ENCODE data around the gene MRPS6.

The MRPS6 gene

DNA sequence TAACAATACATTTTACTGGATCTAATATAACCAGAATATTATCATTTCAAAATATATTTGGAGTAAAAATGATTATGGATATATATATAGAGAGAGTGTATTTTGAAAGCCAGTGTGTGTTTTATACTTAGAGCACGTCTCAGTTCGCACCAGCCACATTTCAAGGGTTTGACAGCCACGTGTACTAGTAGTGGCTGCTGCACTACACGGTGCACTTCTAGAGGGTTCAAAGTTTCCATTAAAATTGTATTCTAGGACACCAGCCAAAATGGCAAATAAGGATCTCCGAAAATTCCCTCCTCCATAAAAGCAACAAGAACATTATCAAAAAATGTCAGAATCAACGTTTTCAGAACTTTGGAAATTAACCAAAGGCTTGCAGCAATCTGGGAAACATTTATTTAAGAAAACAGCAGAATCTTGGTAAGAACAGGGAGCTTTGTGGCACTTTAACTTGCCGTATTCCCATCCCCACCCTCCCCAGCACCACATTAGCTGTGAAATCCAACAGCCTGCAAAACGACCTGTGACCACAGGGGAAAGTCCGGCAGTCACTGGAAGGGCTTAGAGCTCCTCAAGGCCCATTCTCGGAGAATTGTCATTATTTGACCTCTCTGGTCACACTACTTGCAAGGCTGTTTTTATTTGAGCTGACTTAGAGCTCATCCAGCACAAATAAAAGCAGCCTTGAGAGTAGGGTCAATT, 33.5 kb upstream of the MRPS6 start:
- Histone ChIP-seq H3K36me3 (ENCODE audit: control insufficient read depth, insufficient read depth, low read length) (no peaks in the 10 kb centered on the region), H3K4me1 (ENCODE audit: control insufficient read depth, insufficient read depth, low read length, poor library complexity, severe bottlenecking) (peaks cover 21% of the 10 kb centered on the region), H3K9me3 (ENCODE audit: control insufficient read depth, low read length) (no peaks in the 10 kb centered on the region), H3K4me3 (ENCODE audit: extremely low read depth, insufficient read depth, low read length, poor library complexity, severe bottlenecking) (no peak overlapping the region), H3K27ac (ENCODE audit: low read depth, low read length, severe bottlenecking) (no peak overlapping the region)
- 71 to 76% methylated on average over 7 to 9 of the region's 10 CpGs for WGBS, 2 experiments (ENCODE audit: insufficient coverage in 2 of 2)

DNA sequence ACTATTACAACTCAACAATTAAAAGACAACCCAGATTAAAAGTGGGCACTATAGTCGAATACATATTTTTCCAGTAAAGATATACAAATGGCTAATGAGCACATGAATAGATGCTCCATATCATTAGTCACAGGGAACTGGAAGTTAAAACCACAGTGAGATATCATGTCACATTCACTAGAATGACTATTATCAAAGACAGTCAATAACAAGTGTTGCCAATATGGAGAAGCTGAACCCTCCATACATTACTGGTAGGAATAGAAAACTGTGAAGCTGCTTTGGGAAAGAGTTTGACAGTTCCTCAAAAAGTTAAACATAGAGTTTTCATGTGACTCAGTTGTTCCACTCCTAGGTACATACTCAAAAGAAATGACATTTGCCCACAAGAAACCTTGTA, 30.6 kb upstream of the MRPS6 start:
- Histone ChIP-seq H3K4me1 (ENCODE audit: control insufficient read depth, insufficient read depth, low read length, poor library complexity, severe bottlenecking) (peaks cover 7% of the 10 kb centered on the region), H3K27ac (ENCODE audit: low read depth, low read length, severe bottlenecking) (no peak overlapping the region), H3K36me3 (ENCODE audit: control insufficient read depth, insufficient read depth, low read length) (no peaks in the 10 kb centered on the region), H3K9me3 (ENCODE audit: control insufficient read depth, low read length) (no peaks in the 10 kb centered on the region), H3K4me3 (ENCODE audit: extremely low read depth, insufficient read depth, low read length, poor library complexity, severe bottlenecking) (no peak overlapping the region)
- WGBS, 2 experiments (ENCODE audit: insufficient coverage in 2 of 2) = no CpG with 5 or more reads among the region's 1 CpG

DNA sequence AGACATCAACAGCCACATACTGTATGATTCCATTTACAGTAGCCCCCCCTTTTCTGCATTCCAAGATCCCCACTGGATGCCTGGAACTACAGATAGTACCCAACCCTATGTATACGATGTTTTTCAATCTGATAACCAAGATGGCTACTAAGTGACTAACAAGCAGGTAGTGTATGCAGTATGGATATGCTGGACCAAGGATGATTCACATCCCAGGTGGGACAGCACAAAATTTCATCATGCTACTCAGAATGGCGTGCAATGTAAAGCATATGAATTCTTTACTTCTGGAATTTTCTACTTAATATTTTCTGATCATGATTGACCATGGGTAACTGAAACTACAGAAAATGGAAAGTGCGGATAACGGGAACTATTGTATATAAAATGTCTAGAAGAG, 30.0 kb upstream of the MRPS6 start:
- Histone ChIP-seq H3K9me3 (ENCODE audit: control insufficient read depth, low read length) (no peaks in the 10 kb centered on the region), H3K4me3 (ENCODE audit: extremely low read depth, insufficient read depth, low read length, poor library complexity, severe bottlenecking) (no peak overlapping the region), H3K27ac (ENCODE audit: low read depth, low read length, severe bottlenecking) (no peak overlapping the region), H3K36me3 (ENCODE audit: control insufficient read depth, insufficient read depth, low read length) (no peaks in the 10 kb centered on the region), H3K4me1 (ENCODE audit: control insufficient read depth, insufficient read depth, low read length, poor library complexity, severe bottlenecking) (peaks cover 1% of the 10 kb centered on the region)
- WGBS, 2 experiments (ENCODE audit: insufficient coverage in 2 of 2) = 89 to 97% methylated on average over 2 to 3 of the region's 4 CpGs

DNA sequence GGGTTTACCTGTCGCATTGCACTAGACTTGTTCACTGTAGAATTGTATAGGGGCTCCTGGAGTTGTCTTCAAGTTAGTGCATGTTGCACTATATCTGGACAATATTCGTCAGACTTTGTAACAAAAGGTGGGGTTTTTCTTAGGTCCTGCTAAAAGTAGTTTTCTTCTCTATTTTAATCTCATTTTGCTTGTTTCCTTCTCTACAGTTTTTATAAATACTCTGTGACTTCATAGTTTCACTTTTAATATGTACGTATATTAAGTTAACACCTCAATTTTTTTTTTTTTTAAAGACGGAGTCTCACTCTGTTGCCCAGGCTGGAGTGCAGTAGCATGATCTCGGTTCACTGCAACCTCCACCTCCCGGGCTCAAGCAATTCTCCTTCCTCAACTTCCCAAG, 26.5 kb upstream of the MRPS6 start:
- WGBS, 2 experiments (ENCODE audit: insufficient coverage in 2 of 2) = 90% methylated on average over 2 of the region's 6 CpGs; no CpG with 5 or more reads in 1 of the 2 experiments
- H3K27ac ChIP-seq (ENCODE audit: low read depth, low read length, severe bottlenecking) = no peak overlapping the region
- no peaks in the 10 kb centered on the region for H3K36me3 ChIP-seq (ENCODE audit: control insufficient read depth, insufficient read depth, low read length)
- H3K9me3 ChIP-seq (ENCODE audit: control insufficient read depth, low read length) = no peaks in the 10 kb centered on the region
- H3K4me3 ChIP-seq (ENCODE audit: extremely low read depth, insufficient read depth, low read length, poor library complexity, severe bottlenecking) = no peak overlapping the region
- no peaks in the 10 kb centered on the region for H3K4me1 ChIP-seq (ENCODE audit: control insufficient read depth, insufficient read depth, low read length, poor library complexity, severe bottlenecking)

DNA sequence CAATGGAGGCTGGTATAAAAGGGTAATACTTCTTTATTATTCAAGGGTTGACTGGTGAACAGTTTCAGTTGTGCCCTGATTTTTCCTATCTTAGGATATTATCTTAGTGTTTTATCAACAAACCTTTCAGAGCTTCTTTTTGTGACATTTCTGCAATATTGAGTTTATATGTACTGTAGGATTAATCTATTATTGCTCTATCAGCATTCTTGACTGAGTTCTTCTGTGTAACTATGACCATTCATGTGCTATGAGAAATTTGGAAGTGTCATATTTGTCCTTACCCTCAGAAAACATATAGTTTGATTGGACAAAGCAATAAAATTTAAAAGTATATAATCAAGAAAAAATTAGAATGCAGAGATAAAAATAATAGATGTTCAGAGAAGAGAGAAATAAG, 25.5 kb upstream of the MRPS6 start:
- no peak overlapping the region for H3K4me3 ChIP-seq (ENCODE audit: extremely low read depth, insufficient read depth, low read length, poor library complexity, severe bottlenecking)
- H3K4me1 ChIP-seq (ENCODE audit: control insufficient read depth, insufficient read depth, low read length, poor library complexity, severe bottlenecking) = no peaks in the 10 kb centered on the region
- H3K9me3 ChIP-seq (ENCODE audit: control insufficient read depth, low read length) = no peaks in the 10 kb centered on the region
- H3K27ac ChIP-seq (ENCODE audit: low read depth, low read length, severe bottlenecking) = no peak overlapping the region
- H3K36me3 ChIP-seq (ENCODE audit: control insufficient read depth, insufficient read depth, low read length) = no peaks in the 10 kb centered on the region

DNA sequence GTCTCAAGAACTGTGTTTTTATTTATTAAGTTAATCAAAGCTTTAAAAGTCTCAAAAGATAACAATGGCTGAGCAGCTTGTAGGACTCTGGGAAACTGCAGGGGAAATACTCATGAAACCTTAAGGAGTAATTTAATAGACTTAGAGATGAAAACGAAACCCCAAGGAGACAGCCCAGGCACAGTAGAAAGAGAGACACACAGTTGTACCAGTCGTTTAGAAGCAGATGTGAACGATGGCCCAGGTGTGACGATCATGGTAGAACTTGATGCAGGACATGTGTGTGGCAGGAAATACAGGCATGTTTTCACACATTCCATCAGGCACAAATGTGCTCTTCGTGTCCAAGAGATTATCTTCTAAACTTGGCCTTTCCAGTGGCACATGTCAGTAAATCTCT, 21.2 kb upstream of the MRPS6 start:
- Histone ChIP-seq H3K27ac (ENCODE audit: low read depth, low read length, severe bottlenecking) (no peak overlapping the region), H3K36me3 (ENCODE audit: control insufficient read depth, insufficient read depth, low read length) (no peaks in the 10 kb centered on the region), H3K4me1 (ENCODE audit: control insufficient read depth, insufficient read depth, low read length, poor library complexity, severe bottlenecking) (no peaks in the 10 kb centered on the region), H3K9me3 (ENCODE audit: control insufficient read depth, low read length) (no peaks in the 10 kb centered on the region), H3K4me3 (ENCODE audit: extremely low read depth, insufficient read depth, low read length, poor library complexity, severe bottlenecking) (no peak overlapping the region)
- 93 to 97% methylated on average over 5 of the region's 5 CpGs for WGBS, 2 experiments (ENCODE audit: insufficient coverage in 2 of 2)

DNA sequence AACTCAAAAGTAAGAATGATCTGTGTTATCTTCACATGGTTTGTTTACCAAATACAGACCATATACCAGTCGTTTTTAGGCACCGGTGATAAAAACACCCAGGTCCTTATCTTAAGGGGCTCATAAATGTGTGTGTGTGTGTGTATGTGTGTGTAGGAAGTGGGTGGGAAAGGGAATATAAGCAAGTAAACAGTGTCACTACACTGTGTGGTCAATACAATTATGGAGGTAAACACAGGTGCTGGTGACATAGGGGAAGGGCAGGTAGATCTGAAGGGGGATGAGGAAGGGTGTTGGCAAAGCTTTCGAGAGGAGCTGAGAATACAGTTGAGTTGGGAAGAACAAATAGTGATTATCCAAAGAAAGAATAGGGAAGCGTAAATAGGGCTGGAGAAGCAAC, 19.1 kb upstream of the MRPS6 start:
- Histone ChIP-seq H3K36me3 (ENCODE audit: control insufficient read depth, insufficient read depth, low read length) (no peaks in the 10 kb centered on the region), H3K4me3 (ENCODE audit: extremely low read depth, insufficient read depth, low read length, poor library complexity, severe bottlenecking) (no peak overlapping the region), H3K27ac (ENCODE audit: low read depth, low read length, severe bottlenecking) (no peak overlapping the region), H3K9me3 (ENCODE audit: control insufficient read depth, low read length) (no peaks in the 10 kb centered on the region), H3K4me1 (ENCODE audit: control insufficient read depth, insufficient read depth, low read length, poor library complexity, severe bottlenecking) (no peaks in the 10 kb centered on the region)
- WGBS, 2 experiments (ENCODE audit: insufficient coverage in 2 of 2) = 88 to 100% methylated on average over 2 of the region's 4 CpGs

DNA sequence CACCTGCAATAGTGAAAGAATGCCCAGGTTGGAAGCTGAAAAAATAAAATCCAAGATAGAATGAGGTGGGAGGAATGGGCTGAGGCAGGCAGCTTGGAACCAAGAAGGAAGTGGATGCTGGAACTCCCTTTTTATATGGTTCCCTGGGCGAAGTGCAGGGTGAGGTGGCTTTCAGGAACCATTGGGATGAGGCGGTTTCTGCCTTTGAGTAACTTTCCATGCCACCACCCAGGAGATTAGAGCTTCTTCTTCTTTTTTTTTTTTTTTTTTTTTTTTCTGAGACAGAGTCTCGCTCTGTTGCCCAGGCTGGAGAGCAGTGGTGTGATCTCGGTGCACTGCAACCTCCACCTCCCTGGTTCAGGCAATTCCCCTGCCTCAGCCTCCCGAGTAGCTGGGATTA, 17.8 kb upstream of the MRPS6 start:
- Histone ChIP-seq H3K27ac (ENCODE audit: low read depth, low read length, severe bottlenecking) (no peak overlapping the region), H3K9me3 (ENCODE audit: control insufficient read depth, low read length) (no peaks in the 10 kb centered on the region), H3K36me3 (ENCODE audit: control insufficient read depth, insufficient read depth, low read length) (no peaks in the 10 kb centered on the region), H3K4me1 (ENCODE audit: control insufficient read depth, insufficient read depth, low read length, poor library complexity, severe bottlenecking) (no peaks in the 10 kb centered on the region), H3K4me3 (ENCODE audit: extremely low read depth, insufficient read depth, low read length, poor library complexity, severe bottlenecking) (no peak overlapping the region)
- WGBS, 2 experiments (ENCODE audit: insufficient coverage in 2 of 2) = 80 to 90% methylated on average over 1 to 2 of the region's 5 CpGs

DNA sequence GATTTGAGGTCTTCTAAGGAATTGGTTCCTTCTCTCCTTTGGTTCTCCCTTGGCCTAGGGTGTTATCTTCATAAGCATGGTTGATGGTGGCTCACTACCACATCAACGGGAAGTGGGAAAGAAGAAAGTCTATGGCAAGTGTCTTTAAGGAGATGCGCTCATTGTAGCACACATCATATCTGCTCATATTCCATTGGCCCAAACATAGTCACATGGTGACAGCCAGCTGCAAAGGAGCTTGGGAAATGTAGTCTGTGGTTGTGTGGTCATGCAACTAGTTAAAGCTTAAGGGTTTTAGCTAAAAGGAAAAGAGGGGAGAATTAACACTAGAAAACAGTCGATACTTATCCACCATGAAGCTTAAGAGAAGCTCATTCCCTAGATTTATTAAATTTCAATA, 11.4 kb upstream of the MRPS6 start:
- Histone ChIP-seq H3K36me3 (ENCODE audit: control insufficient read depth, insufficient read depth, low read length) (no peaks in the 10 kb centered on the region), H3K4me1 (ENCODE audit: control insufficient read depth, insufficient read depth, low read length, poor library complexity, severe bottlenecking) (peaks cover 4% of the 10 kb centered on the region), H3K9me3 (ENCODE audit: control insufficient read depth, low read length) (peaks cover 6% of the 10 kb centered on the region), H3K27ac (ENCODE audit: low read depth, low read length, severe bottlenecking) (no peak overlapping the region), H3K4me3 (ENCODE audit: extremely low read depth, insufficient read depth, low read length, poor library complexity, severe bottlenecking) (no peak overlapping the region)
- whole genome bisulfite sequencing, 2 experiments (ENCODE audit: insufficient coverage in 2 of 2) = no CpG with 5 or more reads among the region's 3 CpGs

DNA sequence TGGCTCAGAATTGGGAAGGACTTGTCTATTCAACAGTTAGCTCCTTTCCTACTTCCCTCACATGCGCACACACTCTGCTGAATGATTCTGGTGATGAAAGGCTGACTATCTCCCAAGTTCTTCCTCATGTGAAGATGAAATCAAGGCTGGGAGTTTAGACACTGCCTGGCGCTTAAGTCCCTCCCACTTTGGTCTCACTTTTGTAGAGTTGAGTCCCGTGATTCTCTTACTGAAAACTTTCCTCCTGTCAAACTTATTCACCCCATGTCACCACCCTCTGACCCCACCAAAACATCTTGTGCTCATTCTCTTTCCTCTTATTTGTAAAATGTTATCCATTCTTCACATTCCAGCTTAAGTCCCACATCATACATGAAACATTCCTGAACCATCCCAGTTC, 8.4 kb upstream of the MRPS6 start:
- Histone ChIP-seq H3K4me3 (ENCODE audit: extremely low read depth, insufficient read depth, low read length, poor library complexity, severe bottlenecking) (no peak overlapping the region), H3K36me3 (ENCODE audit: control insufficient read depth, insufficient read depth, low read length) (no peaks in the 10 kb centered on the region), H3K4me1 (ENCODE audit: control insufficient read depth, insufficient read depth, low read length, poor library complexity, severe bottlenecking) (peaks cover 4% of the 10 kb centered on the region), H3K27ac (ENCODE audit: low read depth, low read length, severe bottlenecking) (no peak overlapping the region), H3K9me3 (ENCODE audit: control insufficient read depth, low read length) (peaks cover 6% of the 10 kb centered on the region)
- WGBS, 2 experiments (ENCODE audit: insufficient coverage in 2 of 2) = 90 to 98% methylated on average over 2 to 3 of the region's 3 CpGs

DNA sequence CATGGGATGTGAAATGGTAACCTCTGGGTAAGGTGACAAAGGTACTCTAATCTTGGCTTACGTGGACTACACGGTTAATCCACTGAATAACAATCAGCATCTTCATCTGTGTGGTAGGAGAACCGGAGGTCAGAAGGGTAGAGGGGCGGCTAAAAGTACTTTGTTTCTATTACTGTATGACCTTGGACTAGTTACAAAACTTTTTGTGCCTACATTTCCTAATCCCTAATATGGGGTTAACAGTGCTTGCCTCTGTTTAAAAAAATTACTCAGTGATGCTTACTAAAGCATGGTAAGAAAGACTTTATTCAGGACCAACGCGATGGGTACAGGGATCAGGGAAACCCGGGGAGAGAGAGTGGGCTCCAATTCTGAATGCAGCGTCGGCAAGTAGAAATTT, 1.7 kb upstream of the MRPS6 start:
- peaks cover 14% of the 10 kb centered on the region for H3K4me1 ChIP-seq (ENCODE audit: control insufficient read depth, insufficient read depth, low read length, poor library complexity, severe bottlenecking)
- no peaks in the 10 kb centered on the region for H3K9me3 ChIP-seq (ENCODE audit: control insufficient read depth, low read length)
- WGBS, 2 experiments (ENCODE audit: insufficient coverage in 2 of 2) = 93 to 97% methylated on average over 6 to 8 of the region's 9 CpGs
- no peak overlapping the region for H3K4me3 ChIP-seq (ENCODE audit: extremely low read depth, insufficient read depth, low read length, poor library complexity, severe bottlenecking)
- H3K27ac ChIP-seq (ENCODE audit: low read depth, low read length, severe bottlenecking) = no peak overlapping the region
- H3K36me3 ChIP-seq (ENCODE audit: control insufficient read depth, insufficient read depth, low read length) = peaks cover 23% of the 10 kb centered on the region
